ENCODE measurements around the gene DTNA.
"Not testable (repeated sequence)": the region's sequence is repeated elsewhere in the genome, so short reads cannot be mapped to it uniquely, and the experiment has no call there.

- TF ChIP-seq EZH2 (IDR thresholded peaks at IDR 0.05; ENCODE audit: borderline replicate concordance, insufficient read depth, low read length, poor library complexity, severe bottlenecking); CTCF (IDR thresholded peaks at IDR 0.05; ENCODE audit: poor library complexity, severe bottlenecking); REST (IDR thresholded peaks at IDR 0.05; ENCODE audit: borderline replicate concordance); POLR2AphosphoS5 (IDR thresholded peaks at IDR 0.05); EP300 (conservative IDR thresholded peaks at IDR 0.05; ENCODE audit: poor library complexity, severe bottlenecking); MXI1 (conservative IDR thresholded peaks at IDR 0.05; ENCODE audit: poor library complexity, severe bottlenecking): not testable (repeated sequence)
Measured at GRCh38 chr18:34716111-34716510, 6.0 kb downstream of the DTNA start.
